A549 (cell line): ENCODE data around the gene PAK1. TPM values are rescaled to one million over a fixed set of nuclear protein-coding genes. Genes with fewer than 3 reads are reported as not detected.

Experiments used
- CBX2 ChIP-seq: fragments of 200-600 bp; sonication (generic); IDR thresholded peaks from 2 replicates; pipeline ENCODE4 v1.6.1; 2016; ENCODE audit warnings: low read depth, mild to moderate bottlenecking, borderline replicate concordance
- CBX8 ChIP-seq: fragments of 200-600 bp; sonication (generic); IDR thresholded peaks from 2 replicates; pipeline ENCODE4 v1.6.1; 2016
- EHF ChIP-seq: fragments of 250-450 bp; sonication (Bioruptor Pico); IDR thresholded peaks from 2 replicates; pipeline ENCODE4 v1.5.0; 2020; ENCODE audit warnings: mild to moderate bottlenecking
- EHMT2 ChIP-seq: fragments of 200-600 bp; sonication (generic); IDR thresholded peaks from 2 replicates; pipeline ENCODE4 v1.6.1; 2016; ENCODE audit warnings: antibody characterized with exemption, low read depth, mild to moderate bottlenecking, moderate library complexity
- ESRRA ChIP-seq: fragments of 150-350 bp; IDR thresholded peaks from 2 replicates; pipeline ENCODE4 v1.6.1; 2014; ENCODE audit warnings: mild to moderate bottlenecking, low read length, borderline replicate concordance
- FOSB ChIP-seq: fragments of 250-450 bp; sonication (Bioruptor Pico); IDR thresholded peaks from 2 replicates; pipeline ENCODE4 v1.5.0; 2020; ENCODE audit warnings: mild to moderate bottlenecking, moderate library complexity
- GATA3 ChIP-seq: IDR thresholded peaks from 2 replicates; pipeline ENCODE4 v1.6.1; 2012; ENCODE audit warnings: borderline replicate concordance
- HDAC2 ChIP-seq: fragments of 200-600 bp; sonication (generic); IDR thresholded peaks from 2 replicates; pipeline ENCODE4 v1.6.1; 2016
- HOXA7 ChIP-seq: fragments of 250-450 bp; sonication (Bioruptor Pico); IDR thresholded peaks from 2 replicates; pipeline ENCODE4 v1.5.0; 2020; ENCODE audit warnings: mild to moderate bottlenecking, moderate library complexity
- JUN ChIP-seq, 2 experiments: fragments of >200 bp; sonication (Bioruptor Twin); formaldehyde crosslinking; IDR thresholded peaks; 2 replicates in 1 of 2; 3 replicates in 1 of 2; pipeline ENCODE4 v1.6.1; 2016 to 2017
- JUNB ChIP-seq: fragments of >200 bp; sonication (Bioruptor Twin); formaldehyde crosslinking; IDR thresholded peaks from 2 replicates; pipeline ENCODE4 v1.6.1; 2016
- MAFK ChIP-seq: fragments of 450-650 bp; IDR thresholded peaks from 2 replicates; pipeline ENCODE4 v1.6.1; 2014; ENCODE audit not compliant: partially characterized antibody
- MAX ChIP-seq: IDR thresholded peaks from 2 replicates; pipeline ENCODE4 v1.6.1; 2012
- MAZ ChIP-seq: fragments of 150-350 bp; IDR thresholded peaks from 2 replicates; pipeline ENCODE4 v1.6.1; 2014; ENCODE audit warnings: antibody characterized with exemption, low read depth, low read length, borderline replicate concordance
- NPAS2 ChIP-seq: fragments of 250-450 bp; sonication (Bioruptor Pico); IDR thresholded peaks from 2 replicates; pipeline ENCODE4 v1.8.0; 2022; ENCODE audit warnings: mild to moderate bottlenecking, moderate library complexity, borderline replicate concordance
- PBX3 ChIP-seq: IDR thresholded peaks from 2 replicates; pipeline ENCODE4 v1.6.1; 2012
- POLR2AphosphoS2 ChIP-seq: conservative IDR thresholded peaks from 2 replicates; pipeline ENCODE4 v1.6.1; 2012; ENCODE audit warnings: low read length, improper control_type of control experiment, inconsistent platforms
- RAD21 ChIP-seq, 2 experiments: fragments of >200 bp in 1 of 2; sonication (Bioruptor Twin) in 1 of 2; formaldehyde crosslinking in 1 of 2; IDR thresholded peaks in 1 of 2; conservative IDR thresholded peaks in 1 of 2; 2 replicates in 1 of 2; 3 replicates in 1 of 2; pipeline ENCODE4 v1.6.1; 2012 to 2018; ENCODE audit warnings: inconsistent platforms in 1 of 2
- RCOR1 ChIP-seq: fragments of 150-350 bp; IDR thresholded peaks from 2 replicates; pipeline ENCODE4 v1.6.1; 2014; ENCODE audit warnings: antibody characterized with exemption, low read length, low read depth
- RNF2 ChIP-seq: fragments of 200-600 bp; sonication (generic); IDR thresholded peaks from 2 replicates; pipeline ENCODE4 v1.6.1; 2016; ENCODE audit warnings: low read depth, mild to moderate bottlenecking, antibody characterized with exemption, moderate library complexity, borderline replicate concordance
- SMC3 ChIP-seq: fragments of >200 bp; sonication (Bioruptor Twin); formaldehyde crosslinking; IDR thresholded peaks from 3 replicates; pipeline ENCODE4 v1.6.1; 2018; ENCODE audit warnings: inconsistent platforms
- TFCP2L1 ChIP-seq: fragments of 250-450 bp; sonication (Bioruptor Pico); IDR thresholded peaks from 2 replicates; pipeline ENCODE4 v1.5.0; 2021; ENCODE audit warnings: mild to moderate bottlenecking
- TP53 ChIP-seq: fragments of 250-450 bp; sonication (Bioruptor Pico); IDR thresholded peaks from 2 replicates; pipeline ENCODE4 v1.5.0; 2021; ENCODE audit warnings: mild to moderate bottlenecking, moderate library complexity
- ZC3H11A ChIP-seq: fragments of 450-650 bp; IDR thresholded peaks from 2 replicates; pipeline ENCODE4 v1.6.1; 2014; ENCODE audit warnings: antibody characterized with exemption, mild to moderate bottlenecking
- ZFP36 ChIP-seq: fragments of 450-650 bp; IDR thresholded peaks from 2 replicates; pipeline ENCODE4 v1.6.1; 2014; ENCODE audit warnings: borderline replicate concordance; ENCODE audit not compliant: partially characterized antibody
- ZSCAN20 ChIP-seq: fragments of 250-450 bp; sonication (Bioruptor Pico); IDR thresholded peaks from 2 replicates; pipeline ENCODE4 v1.8.0; 2022; ENCODE audit warnings: mild to moderate bottlenecking, moderate library complexity
- polyA plus RNA-seq, 4 experiments: library from polyadenylated mRNA; depleted of rRNA in 3 of 4; stranded (reverse); fragments of >200 nt; fragmentation: RNase III in 1 of 4; extraction: RNeasy Plus Mini Kit Qiagen cat#74134 plus additional on column Dnase treatment in 1 of 4; gene quantifications; 2 replicates in 3 of 4; 3 replicates in 1 of 4; pipeline ENCODE4 v1.2.3, GENCODE V29; 2011 to 2017
- TF ChIP-seq, protein P1 (sequence below): IDR thresholded peaks from 2 replicates; pipeline ENCODE4 v1.6.1; 2012; ENCODE audit warnings: low read depth, borderline replicate concordance
- TF ChIP-seq, protein P2 (sequence below): fragments of 250-450 bp; sonication (Bioruptor Pico); IDR thresholded peaks from 2 replicates; pipeline ENCODE4 v1.5.0; 2021; ENCODE audit warnings: mild to moderate bottlenecking, moderate library complexity, borderline replicate concordance

The PAK1 gene
- polyA plus RNA-seq, 2 of the 4 experiments (the other 2 are of a cell fraction) = 20.6 to 60.7 TPM

DNA sequence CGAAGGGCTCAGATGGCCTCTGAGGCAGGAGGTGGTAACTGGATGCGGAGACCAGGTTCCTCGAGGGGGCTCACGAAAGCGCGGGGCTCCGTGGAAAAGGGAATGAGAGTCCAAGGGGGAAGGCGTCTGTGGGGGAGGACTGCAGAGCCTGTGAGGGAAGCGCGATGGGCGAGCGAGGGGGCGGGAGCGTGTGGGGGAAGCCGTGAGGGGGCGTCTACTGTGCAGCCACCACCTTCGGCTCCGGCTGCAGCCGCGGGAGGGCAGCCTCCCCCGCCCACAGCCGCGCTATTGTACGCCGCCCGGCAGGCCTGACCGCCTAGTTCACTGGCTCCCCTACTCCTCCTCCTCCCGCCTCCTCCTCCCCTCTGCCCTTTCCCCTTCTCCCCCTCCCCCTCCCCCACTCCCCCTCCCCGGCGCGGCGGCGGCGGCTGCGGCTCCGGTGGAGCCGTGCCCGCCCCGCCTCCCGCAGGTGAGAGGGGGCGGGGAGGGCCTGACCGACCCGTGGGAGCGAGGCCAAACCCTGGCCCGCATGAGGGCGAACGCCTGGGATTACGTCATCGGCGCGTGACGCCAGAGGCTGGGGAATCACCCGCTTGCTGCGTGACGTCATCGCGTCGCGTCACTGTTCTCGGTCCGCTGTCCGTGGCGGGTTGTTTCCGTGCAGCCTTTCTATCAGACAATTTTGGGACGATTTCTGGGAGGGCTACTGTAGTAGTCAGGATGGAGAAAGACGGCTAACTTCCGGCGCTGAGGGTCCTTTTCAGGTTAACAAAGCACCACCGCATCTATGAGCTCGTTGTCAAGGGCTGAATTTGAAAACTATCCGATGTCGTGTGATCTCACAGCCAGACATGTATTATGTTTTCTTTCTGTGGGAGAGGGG lies at the start of gene PAK1 (continued):
- TF ChIP-seq RAD21 (conservative IDR thresholded peaks at IDR 0.05 in 1 of 2, IDR thresholded peaks at IDR 0.05 in 1 of 2) (0 out of 5 replicates have a peak, but pooled peaks of 1 of the 2 experiments have one; percentile 18), MAX (0 out of 2 replicates have a peak, but pooled peaks have one; percentile 36), ZC3H11A (no peak), JUN (IDR thresholded peaks at IDR 0.05) (no peak), POLR2AphosphoS2 (no peak), HOXA7 (CRISPR knock-in tag) (no peak), JUNB (no peak), CBX8 (no peak), TP53 (CRISPR knock-in tag) (no peak), SMC3 (peak; percentile 44), EHMT2 (no peak), FOSB (no peak), MAFK (no peak), EHF (no peak), ESRRA (no peak), PBX3 (no peak), MAZ (no peak), CBX2 (no peak), RNF2 (0 out of 2 replicates have a peak, but pooled peaks have one; percentile 21), RCOR1 (peak; percentile 74; the same call in 1 of the 2 replicates), HDAC2 (no peak), ZFP36 (no peak), TFCP2L1 (CRISPR knock-in tag) (no peak), ZSCAN20 (CRISPR knock-in tag) (no peak), GATA3 (no peak), NPAS2 (CRISPR knock-in tag) (no peak)
- TF ChIP-seq, protein P1, sequence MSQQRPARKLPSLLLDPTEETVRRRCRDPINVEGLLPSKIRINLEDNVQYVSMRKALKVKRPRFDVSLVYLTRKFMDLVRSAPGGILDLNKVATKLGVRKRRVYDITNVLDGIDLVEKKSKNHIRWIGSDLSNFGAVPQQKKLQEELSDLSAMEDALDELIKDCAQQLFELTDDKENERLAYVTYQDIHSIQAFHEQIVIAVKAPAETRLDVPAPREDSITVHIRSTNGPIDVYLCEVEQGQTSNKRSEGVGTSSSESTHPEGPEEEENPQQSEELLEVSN = peak; percentile 22; the same call in 1 of the 2 replicates
- TF ChIP-seq, protein P2, sequence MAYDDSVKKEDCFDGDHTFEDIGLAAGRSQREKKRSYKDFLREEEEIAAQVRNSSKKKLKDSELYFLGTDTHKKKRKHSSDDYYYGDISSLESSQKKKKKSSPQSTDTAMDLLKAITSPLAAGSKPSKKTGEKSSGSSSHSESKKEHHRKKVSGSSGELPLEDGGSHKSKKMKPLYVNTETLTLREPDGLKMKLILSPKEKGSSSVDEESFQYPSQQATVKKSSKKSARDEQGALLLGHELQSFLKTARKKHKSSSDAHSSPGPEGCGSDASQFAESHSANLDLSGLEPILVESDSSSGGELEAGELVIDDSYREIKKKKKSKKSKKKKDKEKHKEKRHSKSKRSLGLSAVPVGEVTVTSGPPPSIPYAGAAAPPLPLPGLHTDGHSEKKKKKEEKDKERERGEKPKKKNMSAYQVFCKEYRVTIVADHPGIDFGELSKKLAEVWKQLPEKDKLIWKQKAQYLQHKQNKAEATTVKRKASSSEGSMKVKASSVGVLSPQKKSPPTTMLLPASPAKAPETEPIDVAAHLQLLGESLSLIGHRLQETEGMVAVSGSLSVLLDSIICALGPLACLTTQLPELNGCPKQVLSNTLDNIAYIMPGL (CRISPR knock-in tag) = no peak
- TF ChIP-seq, all 56 proteins: peak for 12
